ENCODE measurements around the gene CFAP69. TPM values are rescaled to one million over a fixed set of nuclear protein-coding genes. Genes with fewer than 3 reads are reported as not detected.

Gene CFAP69
- total and polyA plus RNA-seq, 2 experiments from 2014 or later: 4.9 to 7.9 TPM

DNA sequence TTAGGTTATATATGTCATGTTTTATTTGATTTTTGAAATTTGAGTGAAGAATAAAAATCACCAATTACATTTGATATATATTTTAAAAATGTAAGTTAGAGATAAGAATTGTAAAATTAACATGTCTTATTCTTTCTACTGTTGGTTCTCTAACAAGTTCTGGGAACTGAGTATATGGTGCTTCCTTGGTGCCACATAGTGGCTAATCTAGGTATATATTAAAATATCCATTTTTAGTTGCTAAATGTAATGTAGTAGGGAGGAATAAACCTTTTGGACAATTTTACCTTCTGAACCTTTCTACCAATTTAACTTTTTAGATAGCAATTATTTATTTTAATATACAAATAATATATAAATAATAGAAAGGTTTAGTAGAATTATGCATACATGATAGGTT lies 17.5 kb downstream of the CFAP69 start:
- no peak overlapping the region for H3K4me2 ChIP-seq
- no peak overlapping the region for H3K4me3 Mint-ChIP-seq
- no peaks in the 10 kb centered on the region for H3K36me3 Mint-ChIP-seq (ENCODE audit: low read depth)

DNA sequence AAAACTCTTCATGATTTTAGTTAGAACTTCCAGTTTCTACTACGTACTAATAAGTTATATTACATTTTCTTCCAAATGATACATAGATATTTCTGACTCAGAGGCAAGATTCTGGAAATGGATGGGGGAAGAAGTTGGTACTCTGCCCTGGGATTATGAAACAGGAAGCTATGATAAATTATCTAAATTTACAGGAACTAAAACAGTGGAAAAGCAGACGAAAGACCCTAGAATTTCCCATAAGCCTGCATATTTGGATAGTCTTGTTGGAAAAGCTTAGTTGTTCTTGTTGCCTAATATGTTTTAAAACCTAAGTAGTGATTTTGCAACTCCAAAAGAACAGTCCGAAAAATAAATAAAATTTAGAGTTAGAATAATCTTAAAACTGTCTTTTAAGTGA lies 21.8 kb downstream of the CFAP69 start:
- Histone ChIP-seq H3K4me3 (no peak overlapping the region), H3K4me2 (no peak overlapping the region), H3F3A (replicated peaks; ENCODE audit: low read depth) (no peaks in the 10 kb centered on the region), H4K20me1 (replicated peaks; ENCODE audit: insufficient read depth) (no peaks in the 10 kb centered on the region), H3K4me1 (ENCODE audit: insufficient read depth) (no peaks in the 10 kb centered on the region), H3K27ac (ENCODE audit: low read depth) (no peak overlapping the region), H3K9me2 (ENCODE audit: insufficient read depth) (no peaks in the 10 kb centered on the region), H3K79me2 (replicated peaks; ENCODE audit: insufficient read depth) (no peaks in the 10 kb centered on the region), H2AFZ (no peak overlapping the region), H3K27me3 (ENCODE audit: insufficient read depth) (no peaks in the 10 kb centered on the region), H3K36me3 (ENCODE audit: insufficient read depth) (no peaks in the 10 kb centered on the region)
- Mint-ChIP-seq H3K27ac (no peak overlapping the region), H3K27me3 (ENCODE audit: insufficient read depth, low read depth, poor library complexity) (no peaks in the 10 kb centered on the region), H3K4me1 (no peaks in the 10 kb centered on the region), H3K9me3 (no peaks in the 10 kb centered on the region), H3K36me3 (ENCODE audit: low read depth) (no peaks in the 10 kb centered on the region), H3K4me3 (no peak overlapping the region)
- no peak for DNase-seq (ENCODE audit: low spot score)
- ATAC-seq: no peak
- no peak for TF ChIP-seq JUNB (IDR thresholded peaks at IDR 0.05; ENCODE audit: unreplicated experiment)
- TF ChIP-seq, protein P1, sequence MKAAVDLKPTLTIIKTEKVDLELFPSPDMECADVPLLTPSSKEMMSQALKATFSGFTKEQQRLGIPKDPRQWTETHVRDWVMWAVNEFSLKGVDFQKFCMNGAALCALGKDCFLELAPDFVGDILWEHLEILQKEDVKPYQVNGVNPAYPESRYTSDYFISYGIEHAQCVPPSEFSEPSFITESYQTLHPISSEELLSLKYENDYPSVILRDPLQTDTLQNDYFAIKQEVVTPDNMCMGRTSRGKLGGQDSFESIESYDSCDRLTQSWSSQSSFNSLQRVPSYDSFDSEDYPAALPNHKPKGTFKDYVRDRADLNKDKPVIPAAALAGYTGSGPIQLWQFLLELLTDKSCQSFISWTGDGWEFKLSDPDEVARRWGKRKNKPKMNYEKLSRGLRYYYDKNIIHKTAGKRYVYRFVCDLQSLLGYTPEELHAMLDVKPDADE (IDR thresholded peaks at IDR 0.05): no peak
- TF ChIP-seq, protein P2, sequence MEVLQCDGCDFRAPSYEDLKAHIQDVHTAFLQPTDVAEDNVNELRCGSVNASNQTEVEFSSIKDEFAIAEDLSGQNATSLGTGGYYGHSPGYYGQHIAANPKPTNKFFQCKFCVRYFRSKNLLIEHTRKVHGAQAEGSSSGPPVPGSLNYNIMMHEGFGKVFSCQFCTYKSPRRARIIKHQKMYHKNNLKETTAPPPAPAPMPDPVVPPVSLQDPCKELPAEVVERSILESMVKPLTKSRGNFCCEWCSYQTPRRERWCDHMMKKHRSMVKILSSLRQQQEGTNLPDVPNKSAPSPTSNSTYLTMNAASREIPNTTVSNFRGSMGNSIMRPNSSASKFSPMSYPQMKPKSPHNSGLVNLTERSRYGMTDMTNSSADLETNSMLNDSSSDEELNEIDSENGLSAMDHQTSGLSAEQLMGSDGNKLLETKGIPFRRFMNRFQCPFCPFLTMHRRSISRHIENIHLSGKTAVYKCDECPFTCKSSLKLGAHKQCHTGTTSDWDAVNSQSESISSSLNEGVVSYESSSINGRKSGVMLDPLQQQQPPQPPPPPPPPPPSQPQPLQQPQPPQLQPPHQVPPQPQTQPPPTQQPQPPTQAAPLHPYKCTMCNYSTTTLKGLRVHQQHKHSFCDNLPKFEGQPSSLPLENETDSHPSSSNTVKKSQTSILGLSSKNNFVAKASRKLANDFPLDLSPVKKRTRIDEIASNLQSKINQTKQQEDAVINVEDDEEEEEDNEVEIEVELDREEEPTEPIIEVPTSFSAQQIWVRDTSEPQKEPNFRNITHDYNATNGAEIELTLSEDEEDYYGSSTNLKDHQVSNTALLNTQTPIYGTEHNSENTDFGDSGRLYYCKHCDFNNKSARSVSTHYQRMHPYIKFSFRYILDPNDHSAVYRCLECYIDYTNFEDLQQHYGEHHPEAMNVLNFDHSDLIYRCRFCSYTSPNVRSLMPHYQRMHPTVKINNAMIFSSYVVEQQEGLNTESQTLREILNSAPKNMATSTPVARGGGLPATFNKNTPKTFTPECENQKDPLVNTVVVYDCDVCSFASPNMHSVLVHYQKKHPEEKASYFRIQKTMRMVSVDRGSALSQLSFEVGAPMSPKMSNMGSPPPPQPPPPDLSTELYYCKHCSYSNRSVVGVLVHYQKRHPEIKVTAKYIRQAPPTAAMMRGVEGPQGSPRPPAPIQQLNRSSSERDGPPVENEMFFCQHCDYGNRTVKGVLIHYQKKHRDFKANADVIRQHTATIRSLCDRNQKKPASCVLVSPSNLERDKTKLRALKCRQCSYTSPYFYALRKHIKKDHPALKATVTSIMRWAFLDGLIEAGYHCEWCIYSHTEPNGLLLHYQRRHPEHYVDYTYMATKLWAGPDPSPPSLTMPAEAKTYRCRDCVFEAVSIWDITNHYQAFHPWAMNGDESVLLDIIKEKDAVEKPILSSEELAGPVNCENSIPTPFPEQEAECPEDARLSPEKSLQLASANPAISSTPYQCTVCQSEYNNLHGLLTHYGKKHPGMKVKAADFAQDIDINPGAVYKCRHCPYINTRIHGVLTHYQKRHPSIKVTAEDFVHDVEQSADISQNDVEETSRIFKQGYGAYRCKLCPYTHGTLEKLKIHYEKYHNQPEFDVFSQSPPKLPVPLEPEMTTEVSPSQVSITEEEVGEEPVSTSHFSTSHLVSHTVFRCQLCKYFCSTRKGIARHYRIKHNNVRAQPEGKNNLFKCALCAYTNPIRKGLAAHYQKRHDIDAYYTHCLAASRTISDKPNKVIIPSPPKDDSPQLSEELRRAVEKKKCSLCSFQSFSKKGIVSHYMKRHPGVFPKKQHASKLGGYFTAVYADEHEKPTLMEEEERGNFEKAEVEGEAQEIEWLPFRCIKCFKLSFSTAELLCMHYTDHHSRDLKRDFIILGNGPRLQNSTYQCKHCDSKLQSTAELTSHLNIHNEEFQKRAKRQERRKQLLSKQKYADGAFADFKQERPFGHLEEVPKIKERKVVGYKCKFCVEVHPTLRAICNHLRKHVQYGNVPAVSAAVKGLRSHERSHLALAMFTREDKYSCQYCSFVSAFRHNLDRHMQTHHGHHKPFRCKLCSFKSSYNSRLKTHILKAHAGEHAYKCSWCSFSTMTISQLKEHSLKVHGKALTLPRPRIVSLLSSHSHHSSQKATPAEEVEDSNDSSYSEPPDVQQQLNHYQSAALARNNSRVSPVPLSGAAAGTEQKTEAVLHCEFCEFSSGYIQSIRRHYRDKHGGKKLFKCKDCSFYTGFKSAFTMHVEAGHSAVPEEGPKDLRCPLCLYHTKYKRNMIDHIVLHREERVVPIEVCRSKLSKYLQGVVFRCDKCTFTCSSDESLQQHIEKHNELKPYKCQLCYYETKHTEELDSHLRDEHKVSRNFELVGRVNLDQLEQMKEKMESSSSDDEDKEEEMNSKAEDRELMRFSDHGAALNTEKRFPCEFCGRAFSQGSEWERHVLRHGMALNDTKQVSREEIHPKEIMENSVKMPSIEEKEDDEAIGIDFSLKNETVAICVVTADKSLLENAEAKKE (CRISPR knock-in tag; IDR thresholded peaks at IDR 0.05): no peak
- no peak for TF ChIP-seq EZH2phosphoT487 (IDR thresholded peaks at IDR 0.05; ENCODE audit: unreplicated experiment)

More for the DNA sequence above, 17.5 kb downstream of the CFAP69 start:
- H3K27ac ChIP-seq (ENCODE audit: low read depth): no peak overlapping the region
- no peak overlapping the region for H3K4me3 ChIP-seq
- no peaks in the 10 kb centered on the region for H3K4me1 Mint-ChIP-seq
- H2AFZ ChIP-seq: no peak overlapping the region
- no peaks in the 10 kb centered on the region for H3K9me2 ChIP-seq (ENCODE audit: insufficient read depth)
- no peaks in the 10 kb centered on the region for H4K20me1 ChIP-seq (replicated peaks; ENCODE audit: insufficient read depth)
- TF ChIP-seq, protein P3, sequence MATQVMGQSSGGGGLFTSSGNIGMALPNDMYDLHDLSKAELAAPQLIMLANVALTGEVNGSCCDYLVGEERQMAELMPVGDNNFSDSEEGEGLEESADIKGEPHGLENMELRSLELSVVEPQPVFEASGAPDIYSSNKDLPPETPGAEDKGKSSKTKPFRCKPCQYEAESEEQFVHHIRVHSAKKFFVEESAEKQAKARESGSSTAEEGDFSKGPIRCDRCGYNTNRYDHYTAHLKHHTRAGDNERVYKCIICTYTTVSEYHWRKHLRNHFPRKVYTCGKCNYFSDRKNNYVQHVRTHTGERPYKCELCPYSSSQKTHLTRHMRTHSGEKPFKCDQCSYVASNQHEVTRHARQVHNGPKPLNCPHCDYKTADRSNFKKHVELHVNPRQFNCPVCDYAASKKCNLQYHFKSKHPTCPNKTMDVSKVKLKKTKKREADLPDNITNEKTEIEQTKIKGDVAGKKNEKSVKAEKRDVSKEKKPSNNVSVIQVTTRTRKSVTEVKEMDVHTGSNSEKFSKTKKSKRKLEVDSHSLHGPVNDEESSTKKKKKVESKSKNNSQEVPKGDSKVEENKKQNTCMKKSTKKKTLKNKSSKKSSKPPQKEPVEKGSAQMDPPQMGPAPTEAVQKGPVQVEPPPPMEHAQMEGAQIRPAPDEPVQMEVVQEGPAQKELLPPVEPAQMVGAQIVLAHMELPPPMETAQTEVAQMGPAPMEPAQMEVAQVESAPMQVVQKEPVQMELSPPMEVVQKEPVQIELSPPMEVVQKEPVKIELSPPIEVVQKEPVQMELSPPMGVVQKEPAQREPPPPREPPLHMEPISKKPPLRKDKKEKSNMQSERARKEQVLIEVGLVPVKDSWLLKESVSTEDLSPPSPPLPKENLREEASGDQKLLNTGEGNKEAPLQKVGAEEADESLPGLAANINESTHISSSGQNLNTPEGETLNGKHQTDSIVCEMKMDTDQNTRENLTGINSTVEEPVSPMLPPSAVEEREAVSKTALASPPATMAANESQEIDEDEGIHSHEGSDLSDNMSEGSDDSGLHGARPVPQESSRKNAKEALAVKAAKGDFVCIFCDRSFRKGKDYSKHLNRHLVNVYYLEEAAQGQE (IDR thresholded peaks at IDR 0.05; ENCODE audit: unreplicated experiment): no peak
- TF ChIP-seq, protein P4, sequence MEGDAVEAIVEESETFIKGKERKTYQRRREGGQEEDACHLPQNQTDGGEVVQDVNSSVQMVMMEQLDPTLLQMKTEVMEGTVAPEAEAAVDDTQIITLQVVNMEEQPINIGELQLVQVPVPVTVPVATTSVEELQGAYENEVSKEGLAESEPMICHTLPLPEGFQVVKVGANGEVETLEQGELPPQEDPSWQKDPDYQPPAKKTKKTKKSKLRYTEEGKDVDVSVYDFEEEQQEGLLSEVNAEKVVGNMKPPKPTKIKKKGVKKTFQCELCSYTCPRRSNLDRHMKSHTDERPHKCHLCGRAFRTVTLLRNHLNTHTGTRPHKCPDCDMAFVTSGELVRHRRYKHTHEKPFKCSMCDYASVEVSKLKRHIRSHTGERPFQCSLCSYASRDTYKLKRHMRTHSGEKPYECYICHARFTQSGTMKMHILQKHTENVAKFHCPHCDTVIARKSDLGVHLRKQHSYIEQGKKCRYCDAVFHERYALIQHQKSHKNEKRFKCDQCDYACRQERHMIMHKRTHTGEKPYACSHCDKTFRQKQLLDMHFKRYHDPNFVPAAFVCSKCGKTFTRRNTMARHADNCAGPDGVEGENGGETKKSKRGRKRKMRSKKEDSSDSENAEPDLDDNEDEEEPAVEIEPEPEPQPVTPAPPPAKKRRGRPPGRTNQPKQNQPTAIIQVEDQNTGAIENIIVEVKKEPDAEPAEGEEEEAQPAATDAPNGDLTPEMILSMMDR (conservative IDR thresholded peaks at IDR 0.05; ENCODE audit: low read depth in 2 of 2): peak; percentile 51 to 56
- DNase-seq (ENCODE audit: low spot score): peak; percentile 47
- no peaks in the 10 kb centered on the region for H3F3A ChIP-seq (replicated peaks; ENCODE audit: low read depth)
- no peaks in the 10 kb centered on the region for H3K27me3 ChIP-seq (ENCODE audit: insufficient read depth)
- no peaks in the 10 kb centered on the region for H3K36me3 ChIP-seq (ENCODE audit: insufficient read depth)
- ATAC-seq: no peak
- H3K27me3 Mint-ChIP-seq (ENCODE audit: insufficient read depth, low read depth, poor library complexity): no peaks in the 10 kb centered on the region
- no peak overlapping the region for H3K27ac Mint-ChIP-seq
- no peaks in the 10 kb centered on the region for H3K4me1 ChIP-seq (ENCODE audit: insufficient read depth)
- no peaks in the 10 kb centered on the region for H3K9me3 Mint-ChIP-seq
- H3K79me2 ChIP-seq (replicated peaks; ENCODE audit: insufficient read depth): no peaks in the 10 kb centered on the region

Measured in GM23338 (cell line).